NB4 (cell line): ENCODE results near the gene BNC2.

Experiments used
- CTCF ChIP-seq: IDR thresholded peaks from one replicate; pipeline ENCODE4 v1.5.1; 2012; ENCODE audit warnings: low read depth, low read length
- MAX ChIP-seq: IDR thresholded peaks from 2 replicates; pipeline ENCODE4 v1.6.1; 2011; ENCODE audit warnings: low read depth, low read length
- POLR2A ChIP-seq: IDR thresholded peaks from 2 replicates; pipeline ENCODE4 v1.6.1; 2011; ENCODE audit warnings: mild to moderate bottlenecking; ENCODE audit not compliant: insufficient read length; ENCODE audit errors: extremely low read depth

DNA sequence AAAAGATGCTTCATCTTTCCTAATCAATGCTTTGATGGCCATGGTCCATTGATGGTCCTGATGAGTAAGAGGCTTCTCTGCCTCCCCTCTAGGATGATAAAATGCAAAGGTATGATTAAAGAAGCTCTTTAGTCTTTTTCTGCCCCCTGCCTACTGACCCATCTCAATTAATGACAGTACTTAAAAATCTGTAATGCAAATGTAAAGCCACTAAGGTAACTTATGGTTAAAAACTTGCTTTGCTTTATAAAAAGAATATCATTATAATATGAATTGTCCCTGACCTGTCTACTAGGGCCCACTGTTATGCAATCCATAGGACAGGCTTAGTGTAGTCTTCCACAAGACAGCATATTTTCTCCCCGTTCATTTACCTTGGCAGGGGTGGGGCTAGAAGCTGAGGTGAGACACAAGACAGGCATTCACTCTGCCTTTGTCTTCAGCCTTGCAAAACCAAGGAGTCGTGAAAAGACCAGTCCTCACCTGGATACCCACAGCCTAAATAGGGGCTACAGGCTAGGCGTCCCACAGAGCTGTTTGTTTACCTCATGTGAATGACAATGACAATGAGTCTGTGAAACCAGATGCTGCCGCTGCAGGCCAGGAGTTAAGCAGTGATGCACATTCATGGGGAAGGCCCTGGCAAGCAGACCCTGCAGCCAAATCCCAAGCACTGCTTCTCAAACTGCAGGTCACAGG is 60.4 kb downstream of the BNC2 start:
- no peak for TF ChIP-seq MAX
- no peak for TF ChIP-seq POLR2A
- no peak for TF ChIP-seq CTCF
